HCT116 (cell line): ENCODE results near the gene GPR107.

Source experiments
- ELF1 ChIP-seq: IDR thresholded peaks from 2 replicates; pipeline ENCODE4 v1.6.1; 2012; ENCODE audit warnings: low read depth, borderline replicate concordance
- EZH2 ChIP-seq: fragments of 200-600 bp; sonication (generic); IDR thresholded peaks from 2 replicates; pipeline ENCODE4 v1.6.1; 2017; ENCODE audit warnings: antibody characterized with exemption, mixed run types
- POLR2AphosphoS5 ChIP-seq: IDR thresholded peaks from 2 replicates; pipeline ENCODE4 v1.6.1; 2011; ENCODE audit warnings: mild to moderate bottlenecking, low read depth, low read length, moderate library complexity
- SIN3A ChIP-seq: IDR thresholded peaks from 2 replicates; pipeline ENCODE4 v1.6.1; 2012; ENCODE audit warnings: low read depth
- TCF7L2 ChIP-seq: IDR thresholded peaks from 2 replicates; pipeline ENCODE4 v1.7.0; 2011; ENCODE audit warnings: borderline replicate concordance, inconsistent platforms; ENCODE audit not compliant: insufficient read depth, insufficient read length; ENCODE audit errors: extremely low read depth
- TF ChIP-seq, protein P1 (sequence below), 3 experiments: fragments of 200-600 bp in 1 of 3; sonication (generic) in 1 of 3; IDR thresholded peaks in 2 of 3; conservative IDR thresholded peaks in 1 of 3; 2 replicates each; pipeline ENCODE4 v1.5.1; 2012 to 2017; ENCODE audit warnings: low read depth in 2 of 3, low read length in 2 of 3, antibody characterized with exemption in 1 of 3, borderline replicate concordance in 1 of 3, control low read depth in 1 of 3, mild to moderate bottlenecking in 1 of 3, mixed read lengths in 1 of 3, mixed run types in 1 of 3, moderate library complexity in 1 of 3; ENCODE audit not compliant: insufficient read depth in 1 of 3
- TF ChIP-seq, protein P2 (sequence below): IDR thresholded peaks from 2 replicates; pipeline ENCODE4 v1.6.1; 2012

GRCh38 chr9:130069048-130069447, 15.3 kb downstream of the GPR107 start:
- no peak for TF ChIP-seq EZH2
- TF ChIP-seq, protein P1, sequence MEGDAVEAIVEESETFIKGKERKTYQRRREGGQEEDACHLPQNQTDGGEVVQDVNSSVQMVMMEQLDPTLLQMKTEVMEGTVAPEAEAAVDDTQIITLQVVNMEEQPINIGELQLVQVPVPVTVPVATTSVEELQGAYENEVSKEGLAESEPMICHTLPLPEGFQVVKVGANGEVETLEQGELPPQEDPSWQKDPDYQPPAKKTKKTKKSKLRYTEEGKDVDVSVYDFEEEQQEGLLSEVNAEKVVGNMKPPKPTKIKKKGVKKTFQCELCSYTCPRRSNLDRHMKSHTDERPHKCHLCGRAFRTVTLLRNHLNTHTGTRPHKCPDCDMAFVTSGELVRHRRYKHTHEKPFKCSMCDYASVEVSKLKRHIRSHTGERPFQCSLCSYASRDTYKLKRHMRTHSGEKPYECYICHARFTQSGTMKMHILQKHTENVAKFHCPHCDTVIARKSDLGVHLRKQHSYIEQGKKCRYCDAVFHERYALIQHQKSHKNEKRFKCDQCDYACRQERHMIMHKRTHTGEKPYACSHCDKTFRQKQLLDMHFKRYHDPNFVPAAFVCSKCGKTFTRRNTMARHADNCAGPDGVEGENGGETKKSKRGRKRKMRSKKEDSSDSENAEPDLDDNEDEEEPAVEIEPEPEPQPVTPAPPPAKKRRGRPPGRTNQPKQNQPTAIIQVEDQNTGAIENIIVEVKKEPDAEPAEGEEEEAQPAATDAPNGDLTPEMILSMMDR (IDR thresholded peaks at IDR 0.05 in 2 of 3, conservative IDR thresholded peaks at IDR 0.05 in 1 of 3; ENCODE audit: borderline replicate concordance in 1 of 3, insufficient read depth in 1 of 3, low read depth in 2 of 3, low read length in 2 of 3) = no peak
- TF ChIP-seq SIN3A = no peak
- TF ChIP-seq, protein P2, sequence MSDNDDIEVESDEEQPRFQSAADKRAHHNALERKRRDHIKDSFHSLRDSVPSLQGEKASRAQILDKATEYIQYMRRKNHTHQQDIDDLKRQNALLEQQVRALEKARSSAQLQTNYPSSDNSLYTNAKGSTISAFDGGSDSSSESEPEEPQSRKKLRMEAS = no peak
- TF ChIP-seq TCF7L2 = no peak
- TF ChIP-seq POLR2AphosphoS5 = no peak
- no peak for TF ChIP-seq ELF1
